Kidney epithelial cell (primary cell): ENCODE results near the gene ABR. TPM values are rescaled to one million over a fixed set of nuclear protein-coding genes. Genes with fewer than 3 reads are reported as not detected.

ENCODE experiments used
- DNase-seq: peaks from one replicate; pipeline ENCODE4 v3.0.0-alpha.2; 2010; ENCODE audit warnings: low read depth
- H3K27me3 ChIP-seq: 2 replicates; pipeline ENCODE4 v1.6.0; 2011; ENCODE audit warnings: low read length; ENCODE audit not compliant: control insufficient read depth, insufficient read depth
- H3K36me3 ChIP-seq: 2 replicates; pipeline ENCODE4 v1.5.1; 2011; ENCODE audit warnings: low read length; ENCODE audit not compliant: control insufficient read depth, insufficient read depth
- H3K4me3 ChIP-seq: 2 replicates; pipeline ENCODE4 v1.5.1; 2011; ENCODE audit warnings: low read depth, mild to moderate bottlenecking, control low read depth, low read length
- CTCF ChIP-seq: IDR thresholded peaks from 2 replicates; pipeline ENCODE4 v1.5.1; 2011; ENCODE audit warnings: mild to moderate bottlenecking, moderate library complexity, low read length, control low read depth, inconsistent platforms; ENCODE audit not compliant: insufficient read depth, poor library complexity, severe bottlenecking
- total RNA-seq: library from RNA; depleted of rRNA; stranded (reverse); fragments of >200 nt; gene quantifications from 2 replicates; pipeline ENCODE4 v1.2.3, GENCODE V29; 2015

Gene ABR
- total RNA-seq, 1 donor from 2014 or later, result 141 TPM

GRCh38 chr17:1018547-1018946 is 161.2 kb downstream of the ABR start:
- no peak overlapping the region for H3K4me3 ChIP-seq
- no peak for TF ChIP-seq CTCF
- no peak for DNase-seq
- H3K27me3 ChIP-seq, result no peaks in the 10 kb centered on the region
- H3K36me3 ChIP-seq, result no peaks in the 10 kb centered on the region

- Histone ChIP-seq H3K36me3 (peaks cover 1% of the 10 kb centered on the region), H3K4me3 (no peak overlapping the region), H3K27me3 (no peaks in the 10 kb centered on the region)
- TF ChIP-seq CTCF, result no peak
- DNase-seq, result no peak
Measured at GRCh38 chr17:1013729-1014090, 166.1 kb downstream of the ABR start.

GRCh38 chr17:1012823-1013728 is 166.7 kb downstream of the ABR start:
- no peak for DNase-seq
- Histone ChIP-seq H3K27me3 (no peaks in the 10 kb centered on the region), H3K4me3 (no peak overlapping the region), H3K36me3 (peaks cover 1% of the 10 kb centered on the region)
- TF ChIP-seq CTCF, result no peak

GRCh38 chr17:1011760-1012735 is 167.7 kb downstream of the ABR start:
- no peak for DNase-seq
- Histone ChIP-seq H3K36me3 (peaks cover 1% of the 10 kb centered on the region), H3K4me3 (no peak overlapping the region), H3K27me3 (no peaks in the 10 kb centered on the region)
- TF ChIP-seq CTCF, result no peak

- DNase-seq, result no peak
- no peak for TF ChIP-seq CTCF
- Histone ChIP-seq H3K27me3 (no peaks in the 10 kb centered on the region), H3K4me3 (no peak overlapping the region), H3K36me3 (peaks cover 1% of the 10 kb centered on the region)
Measured at GRCh38 chr17:1011138-1011537, 168.6 kb downstream of the ABR start.
